ENCODE measurements around the gene OR3A2.
"Not testable (repeated sequence)": the region's sequence is repeated elsewhere in the genome, so short reads cannot be mapped to it uniquely, and the experiment has no call there.

Gene OR3A2

GRCh38 chr17:3342782-3343181 lies 43.3 kb downstream of the OR3A2 start:
- not testable (repeated sequence) for H3K4me3 Mint-ChIP-seq; H3K27ac Mint-ChIP-seq; ATAC-seq; H3K4me1 Mint-ChIP-seq; H3K36me3 Mint-ChIP-seq; DNase-seq (ENCODE audit: low spot score in 2 of 2)
- peaks cover 13% of the 10 kb centered on the region for H3K9me3 Mint-ChIP-seq

- H3K9me3 Mint-ChIP-seq: peaks cover 10% of the 10 kb centered on the region
- no peaks in the 10 kb centered on the region for H3K36me3 Mint-ChIP-seq
- ATAC-seq: no peak
- H3K4me1 Mint-ChIP-seq: no peaks in the 10 kb centered on the region
- no peak overlapping the region for H3K4me3 Mint-ChIP-seq
- no peak overlapping the region for H3K27ac Mint-ChIP-seq
- no peak for DNase-seq (ENCODE audit: low spot score in 2 of 2)
Measured at GRCh38 chr17:3335876-3336275, 50.2 kb downstream of the OR3A2 start.

- Mint-ChIP-seq H3K9me3 (no peaks in the 10 kb centered on the region), H3K36me3 (no peaks in the 10 kb centered on the region), H3K4me1 (no peaks in the 10 kb centered on the region), H3K4me3 (no peak overlapping the region), H3K27ac (no peak overlapping the region)
- ATAC-seq (no peak), DNase-seq (ENCODE audit: low spot score in 2 of 2) (no peak)
Measured at GRCh38 chr17:3318336-3318735, 67.8 kb downstream of the OR3A2 start.

GRCh38 chr17:3316836-3317235 lies 69.3 kb downstream of the OR3A2 start:
- no peak for DNase-seq (ENCODE audit: low spot score in 2 of 2)
- H3K9me3 Mint-ChIP-seq: no peaks in the 10 kb centered on the region

GRCh38 chr17:3308603-3309002 lies 77.5 kb downstream of the OR3A2 start:
- no peak for DNase-seq (ENCODE audit: low spot score in 2 of 2)
- no peak for ATAC-seq
- H3K36me3 Mint-ChIP-seq: no peaks in the 10 kb centered on the region
- H3K27ac Mint-ChIP-seq: no peak overlapping the region
- H3K4me3 Mint-ChIP-seq: no peak overlapping the region
- no peaks in the 10 kb centered on the region for H3K9me3 Mint-ChIP-seq
- H3K4me1 Mint-ChIP-seq: no peaks in the 10 kb centered on the region

More at GRCh38 chr17:3316836-3317235, 69.3 kb downstream of the OR3A2 start:
- ATAC-seq: no peak
- Mint-ChIP-seq H3K27ac (no peak overlapping the region), H3K4me1 (no peaks in the 10 kb centered on the region), H3K4me3 (no peak overlapping the region), H3K36me3 (no peaks in the 10 kb centered on the region)

GRCh38 chr17:3298260-3298659 lies 87.8 kb downstream of the OR3A2 start, which contains the start of gene OR3A1:
OR3A1 (minus strand) TSS chr17:3298360; CDS start chr17:3292582, 5,778 bp downstream.
- H3K9me3 Mint-ChIP-seq: no peaks in the 10 kb centered on the region
- DNase-seq (ENCODE audit: low spot score in 2 of 2) (no peak), ATAC-seq (no peak)
- no peak within 1 kb of the TSS for H3K27ac Mint-ChIP-seq
- no peak within 1 kb of the TSS for H3K4me3 Mint-ChIP-seq
- H3K36me3 Mint-ChIP-seq: no peaks in the 10 kb centered on the region
- H3K4me1 Mint-ChIP-seq: no peaks in the 10 kb centered on the region

- Mint-ChIP-seq H3K4me1 (no peaks in the 10 kb centered on the region), H3K27ac (no peak overlapping the region), H3K9me3 (no peaks in the 10 kb centered on the region), H3K36me3 (no peaks in the 10 kb centered on the region), H3K4me3 (no peak overlapping the region)
- DNase-seq (ENCODE audit: low spot score in 2 of 2): no peak
- no peak for ATAC-seq
Measured at GRCh38 chr17:3295632-3296031, 90.5 kb downstream of the OR3A2 start.

GRCh38 chr17:3293548-3293947 lies 92.6 kb downstream of the OR3A2 start:
- not testable (repeated sequence) for H3K27ac Mint-ChIP-seq; DNase-seq (ENCODE audit: low spot score in 2 of 2); H3K4me3 Mint-ChIP-seq; H3K4me1 Mint-ChIP-seq; H3K9me3 Mint-ChIP-seq; ATAC-seq; H3K36me3 Mint-ChIP-seq

GRCh38 chr17:3282901-3283300 lies 103.2 kb downstream of the OR3A2 start:
- Mint-ChIP-seq H3K9me3 (no peaks in the 10 kb centered on the region), H3K4me1 (no peaks in the 10 kb centered on the region), H3K4me3 (no peak overlapping the region), H3K36me3 (no peaks in the 10 kb centered on the region), H3K27ac (no peak overlapping the region)
- DNase-seq (ENCODE audit: low spot score in 2 of 2): no peak
- ATAC-seq: no peak

- Mint-ChIP-seq H3K4me1 (no peaks in the 10 kb centered on the region), H3K4me3 (no peak overlapping the region), H3K36me3 (no peaks in the 10 kb centered on the region), H3K27ac (no peak overlapping the region), H3K9me3 (peaks cover 8% of the 10 kb centered on the region)
- DNase-seq (ENCODE audit: low spot score in 2 of 2) (no peak), ATAC-seq (no peak)
Measured at GRCh38 chr17:3276126-3276525, 110.0 kb downstream of the OR3A2 start.

GRCh38 chr17:3271072-3271848 lies 114.8 kb downstream of the OR3A2 start:
- no peaks in the 10 kb centered on the region for H3K4me1 Mint-ChIP-seq
- H3K9me3 Mint-ChIP-seq: peaks cover 8% of the 10 kb centered on the region
- H3K36me3 Mint-ChIP-seq: no peaks in the 10 kb centered on the region
- no peak overlapping the region for H3K4me3 Mint-ChIP-seq
- ATAC-seq (no peak), DNase-seq (ENCODE audit: low spot score in 2 of 2) (no peak)
- no peak overlapping the region for H3K27ac Mint-ChIP-seq

GRCh38 chr17:3260600-3260999 lies 125.5 kb downstream of the OR3A2 start:
- Mint-ChIP-seq H3K27ac (no peak overlapping the region), H3K4me1 (no peaks in the 10 kb centered on the region), H3K36me3 (no peaks in the 10 kb centered on the region), H3K9me3 (no peaks in the 10 kb centered on the region), H3K4me3 (no peak overlapping the region)
- DNase-seq (ENCODE audit: low spot score in 2 of 2): no peak
- no peak for ATAC-seq

GRCh38 chr17:3260163-3260562 lies 125.9 kb downstream of the OR3A2 start:
- Mint-ChIP-seq H3K36me3 (no peaks in the 10 kb centered on the region), H3K4me3 (no peak overlapping the region), H3K4me1 (no peaks in the 10 kb centered on the region), H3K27ac (no peak overlapping the region), H3K9me3 (no peaks in the 10 kb centered on the region)
- no peak for DNase-seq (ENCODE audit: low spot score in 2 of 2)
- no peak for ATAC-seq

GRCh38 chr17:3256575-3256974 lies 129.5 kb downstream of the OR3A2 start:
- H3K27ac Mint-ChIP-seq: no peak overlapping the region
- ATAC-seq: no peak
- no peak for DNase-seq (ENCODE audit: low spot score in 2 of 2)

GRCh38 chr17:3249013-3249412 lies 137.1 kb downstream of the OR3A2 start:
- not testable (repeated sequence) for ATAC-seq; H3K36me3 Mint-ChIP-seq; H3K4me1 Mint-ChIP-seq; H3K27ac Mint-ChIP-seq; H3K4me3 Mint-ChIP-seq; H3K9me3 Mint-ChIP-seq; DNase-seq (ENCODE audit: low spot score in 2 of 2)

More at GRCh38 chr17:3256575-3256974, 129.5 kb downstream of the OR3A2 start:
- H3K36me3 Mint-ChIP-seq: no peaks in the 10 kb centered on the region
- H3K4me1 Mint-ChIP-seq: no peaks in the 10 kb centered on the region
- H3K9me3 Mint-ChIP-seq: no peaks in the 10 kb centered on the region
- no peak overlapping the region for H3K4me3 Mint-ChIP-seq

- not testable (repeated sequence) for H3K9me3 Mint-ChIP-seq; H3K36me3 Mint-ChIP-seq; ATAC-seq; H3K27ac Mint-ChIP-seq; H3K4me3 Mint-ChIP-seq; DNase-seq (ENCODE audit: low spot score in 2 of 2); H3K4me1 Mint-ChIP-seq
Measured at GRCh38 chr17:3244841-3245240, 141.3 kb downstream of the OR3A2 start.
